ENCODE results near the gene DCLK2. TPM values are rescaled to one million over a fixed set of nuclear protein-coding genes. Genes with fewer than 3 reads are reported as not detected.

The DCLK2 gene
- total RNA-seq, 2 donors from 2014 or later = 0.20 to 0.42 TPM

DNA sequence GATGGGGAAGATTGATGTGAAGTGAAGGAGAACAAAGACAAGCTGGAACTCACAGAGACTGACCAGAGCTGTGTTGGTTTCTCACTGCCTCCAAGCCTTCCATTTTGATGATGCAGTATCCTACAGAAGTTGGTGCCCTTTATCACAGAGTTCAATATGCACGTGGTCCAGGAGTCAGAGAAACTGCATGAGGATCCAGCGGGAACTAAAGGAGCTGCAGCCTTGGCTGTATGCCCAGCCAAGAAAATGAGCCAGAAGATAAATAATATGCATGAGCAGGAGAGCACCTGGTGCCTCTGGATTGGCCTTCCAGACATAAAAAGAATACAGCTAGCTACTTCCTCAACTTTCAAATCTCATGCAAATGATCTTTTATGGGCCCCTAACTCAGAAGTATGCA lies 44.3 kb upstream of the DCLK2 start:
- no peaks in the 10 kb centered on the region for H3K36me3 Mint-ChIP-seq (ENCODE audit: low read depth)
- no peaks in the 10 kb centered on the region for H3K4me1 ChIP-seq (ENCODE audit: control insufficient read depth, insufficient read depth, low read length)
- H3K27ac Mint-ChIP-seq = no peak overlapping the region
- DNase-seq = no peak
- no peaks in the 10 kb centered on the region for H3K9me3 ChIP-seq (ENCODE audit: control insufficient read depth, low read length)
- no peak overlapping the region for H3K27ac ChIP-seq (ENCODE audit: low read depth, low read length)
- peaks cover 16% of the 10 kb centered on the region for H3K4me1 Mint-ChIP-seq
- H3K4me3 ChIP-seq (ENCODE audit: low read length) = no peak overlapping the region
- H3K9ac ChIP-seq (ENCODE audit: extremely low read depth, low read length, poor library complexity, severe bottlenecking) = no peak overlapping the region
- WGBS, 2 experiments (ENCODE audit: insufficient coverage in 1 of 2, insufficient read length in 1 of 2) = 90 to 100% methylated on average over 1 to 2 of the region's 2 CpGs
- peaks cover 6% of the 10 kb centered on the region for H3K9me3 Mint-ChIP-seq
- H3K36me3 ChIP-seq (ENCODE audit: control insufficient read depth, insufficient read depth, low read length) = no peaks in the 10 kb centered on the region
- peaks cover 9% of the 10 kb centered on the region for H3K27me3 Mint-ChIP-seq (ENCODE audit: insufficient read depth)
- H3K4me3 Mint-ChIP-seq = no peak overlapping the region
- TF ChIP-seq CTCF (conservative IDR thresholded peaks at IDR 0.05) = no peak
- H3K27me3 ChIP-seq (ENCODE audit: control insufficient read depth, insufficient read depth, low read length, poor library complexity, severe bottlenecking) = no peaks in the 10 kb centered on the region

DNA sequence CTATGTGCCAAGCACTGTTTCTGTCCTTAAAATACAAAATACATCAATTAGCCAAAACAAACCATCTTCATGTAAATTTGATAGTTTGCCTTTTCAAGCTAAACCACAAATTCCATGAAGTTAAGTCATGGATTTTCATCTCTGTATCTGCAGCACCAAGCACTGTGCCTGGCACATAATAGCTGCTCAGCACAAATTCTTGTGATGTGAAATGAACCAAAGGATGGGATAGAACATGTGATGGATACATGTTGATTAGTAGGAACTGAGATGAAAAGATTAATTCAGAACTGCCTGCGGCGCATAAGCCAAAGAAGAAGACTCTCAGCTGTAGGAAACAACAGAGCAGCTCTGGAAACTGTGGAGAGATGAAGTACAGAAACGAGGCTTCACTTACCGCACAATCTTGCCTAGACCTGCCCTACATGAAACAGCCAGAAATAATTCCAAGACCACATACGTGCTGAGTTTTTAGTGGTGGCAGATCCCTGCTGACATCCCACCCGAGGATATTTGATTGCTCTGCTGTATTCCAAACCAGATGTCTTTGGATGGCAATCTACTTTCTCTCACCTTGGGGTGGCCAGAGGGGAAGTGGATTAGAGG lies 40.9 kb upstream of the DCLK2 start:
- Mint-ChIP-seq H3K9me3 (no peaks in the 10 kb centered on the region), H3K27ac (no peak overlapping the region), H3K36me3 (ENCODE audit: low read depth) (no peaks in the 10 kb centered on the region), H3K4me1 (peaks cover 16% of the 10 kb centered on the region), H3K27me3 (ENCODE audit: insufficient read depth) (peaks cover 9% of the 10 kb centered on the region), H3K4me3 (no peak overlapping the region)
- H3K9ac ChIP-seq (ENCODE audit: extremely low read depth, low read length, poor library complexity, severe bottlenecking) = no peak overlapping the region
- H3K36me3 ChIP-seq (ENCODE audit: control insufficient read depth, insufficient read depth, low read length) = no peaks in the 10 kb centered on the region
- H3K27me3 ChIP-seq (ENCODE audit: control insufficient read depth, insufficient read depth, low read length, poor library complexity, severe bottlenecking) = no peaks in the 10 kb centered on the region
- H3K4me3 ChIP-seq (ENCODE audit: low read length) = no peak overlapping the region
- no peak for DNase-seq
- H3K9me3 ChIP-seq (ENCODE audit: control insufficient read depth, low read length) = no peaks in the 10 kb centered on the region
- H3K4me1 ChIP-seq (ENCODE audit: control insufficient read depth, insufficient read depth, low read length) = no peaks in the 10 kb centered on the region
- WGBS, 2 experiments (ENCODE audit: insufficient coverage in 1 of 2, insufficient read length in 1 of 2) = 82 to 100% methylated on average over 5 to 6 of the region's 6 CpGs
- H3K27ac ChIP-seq (ENCODE audit: low read depth, low read length) = no peak overlapping the region
- TF ChIP-seq CTCF (conservative IDR thresholded peaks at IDR 0.05) = no peak

- Mint-ChIP-seq H3K36me3 (ENCODE audit: low read depth) (no peaks in the 10 kb centered on the region), H3K27me3 (ENCODE audit: insufficient read depth) (peaks cover 9% of the 10 kb centered on the region), H3K27ac (no peak overlapping the region), H3K9me3 (no peaks in the 10 kb centered on the region), H3K4me3 (no peak overlapping the region), H3K4me1 (peaks cover 5% of the 10 kb centered on the region)
- Histone ChIP-seq H3K4me1 (ENCODE audit: control insufficient read depth, insufficient read depth, low read length) (no peaks in the 10 kb centered on the region), H3K27me3 (ENCODE audit: control insufficient read depth, insufficient read depth, low read length, poor library complexity, severe bottlenecking) (no peaks in the 10 kb centered on the region), H3K4me3 (ENCODE audit: low read length) (no peak overlapping the region), H3K9me3 (ENCODE audit: control insufficient read depth, low read length) (no peaks in the 10 kb centered on the region), H3K36me3 (ENCODE audit: control insufficient read depth, insufficient read depth, low read length) (no peaks in the 10 kb centered on the region), H3K9ac (ENCODE audit: extremely low read depth, low read length, poor library complexity, severe bottlenecking) (no peak overlapping the region), H3K27ac (ENCODE audit: low read depth, low read length) (no peak overlapping the region)
- 87 to 100% methylated on average over 2 to 6 of the region's 6 CpGs for WGBS, 2 experiments (ENCODE audit: insufficient coverage in 1 of 2, insufficient read length in 1 of 2)
- TF ChIP-seq CTCF (conservative IDR thresholded peaks at IDR 0.05) = no peak
- DNase-seq = no peak
Observed at GRCh38 chr4:150038335-150039076, 39.7 kb upstream of the DCLK2 start.

All from endodermal cell (in vitro differentiated cells).